GM18507 (cell line): Measurements from ENCODE around the gene GZF1.
A peak's percentile ranks its signal among the peaks of the same experiment; 100 is the strongest.

Experiments used
- DNase-seq: peaks from one replicate; pipeline ENCODE4 v3.0.0; 2011; ENCODE audit warnings: low read depth; ENCODE audit not compliant: insufficient read length; ENCODE audit errors: extremely low spot score
- FAIRE-seq: peaks from 2 replicates; lab custom pipeline; 2011; peaks lifted over from hg19 to GRCh38; lab: Jason Lieb, UNC

Gene GZF1

DNA sequence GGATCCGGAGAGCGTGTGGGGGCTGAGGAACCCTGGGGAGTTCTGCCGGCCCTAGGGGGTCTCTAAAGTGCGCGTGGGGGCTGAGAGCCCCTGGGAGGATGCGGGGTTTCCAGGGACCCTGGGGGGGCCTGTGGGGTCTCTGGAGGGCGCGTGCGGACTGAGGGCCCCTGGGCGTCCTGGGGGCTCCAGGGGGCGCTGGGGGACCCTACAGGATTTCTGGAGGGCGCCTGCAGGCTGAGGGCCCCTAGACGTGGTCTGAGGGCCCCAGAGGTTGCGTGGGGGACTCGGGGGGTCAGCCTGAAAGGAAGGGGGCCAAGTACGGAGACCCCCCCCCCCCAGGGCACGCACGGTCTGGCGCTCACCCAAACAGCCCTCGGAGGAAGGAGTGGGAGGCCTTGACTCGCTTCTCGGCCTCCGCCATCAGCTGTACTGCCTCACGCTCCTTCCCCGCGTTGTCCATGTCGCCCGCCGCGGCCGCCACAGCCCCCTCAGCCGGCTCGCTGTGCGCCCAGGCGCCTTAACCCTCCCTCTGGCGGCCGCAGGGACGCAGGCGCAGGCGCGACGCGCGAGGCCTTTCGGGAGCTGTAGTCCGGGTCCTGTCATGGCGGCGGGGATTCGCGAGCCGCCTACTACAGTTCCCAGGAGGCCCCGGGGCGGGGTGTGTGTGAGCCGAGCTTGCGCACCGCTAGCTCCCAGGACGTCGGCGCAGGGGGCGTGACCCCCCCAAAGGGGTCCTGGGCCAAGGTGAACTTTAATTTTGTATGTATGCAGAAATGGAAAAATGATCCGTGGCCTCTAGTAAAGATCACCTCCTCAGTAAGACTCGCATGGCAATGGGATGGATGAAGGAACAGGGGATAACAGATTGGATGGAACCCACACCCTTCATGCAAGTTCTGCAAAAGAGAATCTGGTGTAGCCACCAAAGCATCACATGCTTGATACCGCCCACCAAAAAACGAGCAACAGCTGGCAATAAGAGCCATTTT lies 59.3 kb downstream of the GZF1 start, which contains the start of gene NAPB:
Gene NAPB (minus strand): TSS at position 546 of the 989 bp plus-strand sequence. CDS start 86 bp downstream, at position 460.
- peak; percentile 94 for FAIRE-seq
- peak; percentile 87 for DNase-seq
